Panc1 (cell line): ENCODE measurements around the gene NPDC1.

ENCODE experiments used
- CTCF ChIP-seq: fragments of 450-650 bp; IDR thresholded peaks from 2 replicates; pipeline ENCODE4 v1.5.1; 2017; ENCODE audit warnings: mild to moderate bottlenecking
- POLR2AphosphoS5 ChIP-seq: IDR thresholded peaks from 2 replicates; pipeline ENCODE4 v1.6.1; 2012; ENCODE audit warnings: mild to moderate bottlenecking, low read depth, low read length, moderate library complexity
- REST ChIP-seq, 2 experiments: IDR thresholded peaks; 2 replicates each; pipeline ENCODE4 v1.6.1; 2011 to 2012; ENCODE audit warnings: low read depth in 2 of 2, control low read depth in 1 of 2, low read length in 1 of 2, mild to moderate bottlenecking in 1 of 2, moderate library complexity in 1 of 2; ENCODE audit not compliant: insufficient read depth in 1 of 2
- SIN3A ChIP-seq: IDR thresholded peaks from 2 replicates; pipeline ENCODE4 v1.6.1; 2012; ENCODE audit warnings: low read depth, mild to moderate bottlenecking, low read length, moderate library complexity, borderline replicate concordance; ENCODE audit not compliant: insufficient read depth
- TCF7L2 ChIP-seq: IDR thresholded peaks from 2 replicates; pipeline ENCODE4 v1.6.1; 2011; ENCODE audit warnings: mild to moderate bottlenecking, low read depth, low read length, inconsistent platforms

DNA sequence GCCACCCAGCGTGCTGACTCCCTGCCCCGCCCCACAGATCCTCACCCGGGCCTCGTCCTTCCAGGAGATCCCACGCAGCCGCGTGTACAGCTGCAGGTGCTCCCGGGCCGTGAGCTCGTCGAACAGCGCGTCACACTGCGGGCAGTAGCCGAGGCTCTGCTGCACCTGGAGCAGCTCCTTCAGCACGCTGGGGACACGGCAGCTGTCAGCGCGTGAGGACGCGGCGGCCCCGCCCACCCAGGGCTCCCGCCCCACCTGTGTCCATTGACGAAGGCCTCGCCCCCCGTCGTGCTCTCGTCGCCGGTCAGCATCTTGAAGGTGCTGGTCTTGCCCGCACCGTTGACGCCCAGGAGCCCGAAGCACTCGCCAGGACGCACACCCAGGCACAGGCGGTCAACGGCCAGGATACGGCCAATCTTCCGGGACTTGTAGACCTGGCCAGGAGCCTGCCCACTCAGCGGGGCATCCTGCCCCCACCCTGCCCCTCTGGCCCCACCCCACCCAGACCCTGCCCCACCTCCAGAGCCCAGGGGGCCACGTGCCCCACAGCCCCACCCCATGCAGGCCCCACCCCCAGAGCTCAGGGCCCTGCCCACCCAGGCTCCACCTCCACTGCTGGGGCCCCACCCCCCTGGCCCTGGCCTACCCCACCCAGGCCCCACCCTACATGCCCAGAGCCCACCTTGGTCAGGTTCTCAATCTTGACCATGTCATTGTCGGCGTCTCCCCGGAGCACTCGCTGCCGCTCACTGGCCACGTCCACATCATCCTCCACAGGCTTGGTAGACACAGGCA is 35.8 kb downstream of the NPDC1 start:
- TF ChIP-seq CTCF (no peak), POLR2AphosphoS5 (no peak), REST (IDR thresholded peaks at IDR 0.05; ENCODE audit: insufficient read depth in 1 of 2, low read depth in 2 of 2, low read length in 1 of 2) (no peak), SIN3A (no peak), TCF7L2 (no peak)
